Sigmoid colon (tissue), 7 donors: Measurements from ENCODE around the gene CLHC1. TPM values are rescaled to one million over a fixed set of nuclear protein-coding genes. Genes with fewer than 3 reads are reported as not detected.
"Not testable (repeated sequence)": the region's sequence is repeated elsewhere in the genome, so short reads cannot be mapped to it uniquely, and the experiment has no call there.

ENCODE experiments used
- DNase-seq: peaks from one replicate; pipeline ENCODE4 v3.0.0-alpha.2; 2019
- H3K27ac ChIP-seq, 4 donors: fragments of 200-600 bp; sonication (generic); one replicate each; pipeline ENCODE4 v1.5.1; 2016 to 2019; ENCODE audit warnings: mild to moderate bottlenecking in 1 of 4
- H3K27me3 ChIP-seq, 3 donors: fragments of 200-600 bp; sonication (generic); one replicate each; pipeline ENCODE4 v1.5.1; 2019; ENCODE audit warnings: mild to moderate bottlenecking in 1 of 3
- H3K36me3 ChIP-seq, 4 donors: fragments of 200-600 bp; sonication (generic); one replicate each; pipeline ENCODE4 v1.5.1; 2016 to 2019
- H3K4me1 ChIP-seq, 4 donors: fragments of 200-600 bp; sonication (generic); one replicate each; pipeline ENCODE4 v1.5.1; 2017 to 2019
- H3K4me3 ChIP-seq, 4 donors: fragments of 200-600 bp; sonication (generic); one replicate each; pipeline ENCODE4 v1.5.1; 2017 to 2019; ENCODE audit warnings: mild to moderate bottlenecking in 2 of 4, moderate library complexity in 1 of 4
- H3K9me3 ChIP-seq, 4 donors: fragments of 200-600 bp in 3 of 4; sonication (generic) in 3 of 4; one replicate each; pipeline versions ENCODE4 v1.5.1 to v1.6.1; 2013 to 2019
- EP300 ChIP-seq, 4 donors: sonication (generic); formaldehyde crosslinking; IDR thresholded peaks; one replicate each; pipeline ENCODE4 v1.6.1; 2017; ENCODE audit warnings: antibody characterized with exemption in 4 of 4
- POLR2A ChIP-seq, 2 donors: fragments of 450-650 bp; IDR thresholded peaks; one replicate each; pipeline ENCODE4 v1.6.1; 2016; ENCODE audit warnings: antibody characterized with exemption in 2 of 2, mild to moderate bottlenecking in 2 of 2, moderate library complexity in 2 of 2
- POLR2AphosphoS5 ChIP-seq, 4 donors: sonication (generic); formaldehyde crosslinking; IDR thresholded peaks; one replicate each; pipeline ENCODE4 v1.6.1; 2017; ENCODE audit warnings: antibody characterized with exemption in 4 of 4
- WGBS, 2 donors: extraction: QIAGEN DNeasy Blood & Tissue Kit; methylation state at CpG; one replicate each; pipeline ENCODE4 v1.1.7; 2013; 5-methylcytosine and 5-hydroxymethylcytosine counted together
- intact Hi-C: fragments of 100-400 bp; cut with DNase I; formaldehyde crosslinking; loops from one replicate; pipeline ENCODE4 v1.15.1; 2023
- polyA plus RNA-seq, 3 donors: library from polyadenylated mRNA; stranded (reverse); fragments of 200-250 nt; gene quantifications; one replicate each; pipeline ENCODE4 v1.2.3, GENCODE V29; 2013
- total RNA-seq, 4 donors: library from RNA; depleted of rRNA; stranded (reverse); fragments of >200 nt; gene quantifications; one replicate each; pipeline ENCODE4 v1.1.0, GENCODE V29; 2016
- TF ChIP-seq, protein P1 (sequence below), 4 experiments: fragments of 450-650 bp in 3 of 4; fragments of 200-600 bp in 1 of 4; IDR thresholded peaks; one replicate each; pipeline ENCODE4 v1.5.1; 2016 to 2019; ENCODE audit warnings: antibody characterized with exemption in 4 of 4, mild to moderate bottlenecking in 3 of 4, moderate library complexity in 2 of 4
- donor health status: healthy with polysubstance abuse.
- donor health status: Bipolar disorder and iron deficiency.
- donor health status: healthy.

Gene CLHC1
- total and polyA plus RNA-seq, 7 donors = 4.4 to 22.4 (median 6.6) TPM

DNA sequence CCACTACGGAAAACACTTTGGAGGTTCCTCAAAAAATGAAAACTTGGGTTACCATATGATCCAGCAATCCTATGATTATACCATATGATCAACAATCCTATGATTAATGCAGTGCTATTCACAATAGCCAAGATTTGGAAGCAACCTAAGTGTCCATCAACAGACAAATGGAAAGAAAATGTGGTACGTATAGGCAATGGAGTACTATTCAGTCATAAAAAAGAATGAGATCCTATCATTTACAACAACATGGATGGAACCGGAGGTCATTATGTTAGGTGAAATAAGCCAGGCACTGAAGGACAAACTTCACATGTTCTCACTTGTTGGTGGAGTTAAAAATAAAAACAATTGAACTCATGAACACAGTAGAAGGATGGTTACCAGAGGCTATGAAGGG is 27.6 kb downstream of the CLHC1 start:
- intact Hi-C loops = no loop called here
- Histone ChIP-seq H3K36me3 (peaks cover 0 to 7% (median 0%) of the 10 kb centered on the region in 4 donors), H3K27me3 (no peaks in the 10 kb centered on the region), H3K9me3 (peaks cover 0 to 6% (median 3%) of the 10 kb centered on the region in 4 donors), H3K27ac (no peak overlapping the region), H3K4me1 (no peaks in the 10 kb centered on the region), H3K4me3 (no peak overlapping the region)
- TF ChIP-seq, protein P1, sequence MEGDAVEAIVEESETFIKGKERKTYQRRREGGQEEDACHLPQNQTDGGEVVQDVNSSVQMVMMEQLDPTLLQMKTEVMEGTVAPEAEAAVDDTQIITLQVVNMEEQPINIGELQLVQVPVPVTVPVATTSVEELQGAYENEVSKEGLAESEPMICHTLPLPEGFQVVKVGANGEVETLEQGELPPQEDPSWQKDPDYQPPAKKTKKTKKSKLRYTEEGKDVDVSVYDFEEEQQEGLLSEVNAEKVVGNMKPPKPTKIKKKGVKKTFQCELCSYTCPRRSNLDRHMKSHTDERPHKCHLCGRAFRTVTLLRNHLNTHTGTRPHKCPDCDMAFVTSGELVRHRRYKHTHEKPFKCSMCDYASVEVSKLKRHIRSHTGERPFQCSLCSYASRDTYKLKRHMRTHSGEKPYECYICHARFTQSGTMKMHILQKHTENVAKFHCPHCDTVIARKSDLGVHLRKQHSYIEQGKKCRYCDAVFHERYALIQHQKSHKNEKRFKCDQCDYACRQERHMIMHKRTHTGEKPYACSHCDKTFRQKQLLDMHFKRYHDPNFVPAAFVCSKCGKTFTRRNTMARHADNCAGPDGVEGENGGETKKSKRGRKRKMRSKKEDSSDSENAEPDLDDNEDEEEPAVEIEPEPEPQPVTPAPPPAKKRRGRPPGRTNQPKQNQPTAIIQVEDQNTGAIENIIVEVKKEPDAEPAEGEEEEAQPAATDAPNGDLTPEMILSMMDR (IDR thresholded peaks at IDR 0.05) = no peak
- TF ChIP-seq EP300 (IDR thresholded peaks at IDR 0.05) = no peak
- no peak for TF ChIP-seq POLR2A (IDR thresholded peaks at IDR 0.05)
- TF ChIP-seq POLR2AphosphoS5 (IDR thresholded peaks at IDR 0.05) = no peak
- 98 to 99% methylated on average over 3 of the region's 3 CpGs for WGBS, 2 donors
- DNase-seq = no peak

DNA sequence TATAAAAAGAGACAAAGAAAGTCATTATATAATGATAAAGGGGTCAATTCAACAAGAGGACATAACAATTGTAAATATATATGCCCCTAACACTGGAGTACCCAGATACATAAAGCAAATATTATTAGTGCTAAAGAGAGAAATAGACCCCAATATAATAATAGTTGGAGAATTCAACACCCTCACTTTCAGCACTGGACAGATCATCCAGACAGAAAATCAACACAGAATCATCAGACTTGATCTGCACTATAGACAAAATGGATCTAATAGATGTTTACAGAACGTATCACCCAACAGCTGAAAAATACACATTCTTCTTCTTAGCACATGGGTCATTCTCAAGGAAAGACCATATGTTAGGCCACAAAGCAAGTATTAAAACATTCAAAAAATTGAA is 31.7 kb downstream of the CLHC1 start:
- Histone ChIP-seq H3K9me3 (peaks cover 0 to 6% (median 3%) of the 10 kb centered on the region in 4 donors), H3K4me1 (no peaks in the 10 kb centered on the region), H3K4me3 (no peak overlapping the region), H3K27me3 (no peaks in the 10 kb centered on the region), H3K27ac (no peak overlapping the region), H3K36me3 (peaks cover 0 to 12% (median 2%) of the 10 kb centered on the region in 4 donors)
- DNase-seq = no peak
- intact Hi-C loops = no loop called here
- TF ChIP-seq, protein P1 (IDR thresholded peaks at IDR 0.05) = no peak
- no peak for TF ChIP-seq POLR2AphosphoS5 (IDR thresholded peaks at IDR 0.05)
- no peak for TF ChIP-seq EP300 (IDR thresholded peaks at IDR 0.05)
- TF ChIP-seq POLR2A (IDR thresholded peaks at IDR 0.05) = no peak
- 94 to 98% methylated on average over 1 of the region's 1 CpG for WGBS, 2 donors

DNA sequence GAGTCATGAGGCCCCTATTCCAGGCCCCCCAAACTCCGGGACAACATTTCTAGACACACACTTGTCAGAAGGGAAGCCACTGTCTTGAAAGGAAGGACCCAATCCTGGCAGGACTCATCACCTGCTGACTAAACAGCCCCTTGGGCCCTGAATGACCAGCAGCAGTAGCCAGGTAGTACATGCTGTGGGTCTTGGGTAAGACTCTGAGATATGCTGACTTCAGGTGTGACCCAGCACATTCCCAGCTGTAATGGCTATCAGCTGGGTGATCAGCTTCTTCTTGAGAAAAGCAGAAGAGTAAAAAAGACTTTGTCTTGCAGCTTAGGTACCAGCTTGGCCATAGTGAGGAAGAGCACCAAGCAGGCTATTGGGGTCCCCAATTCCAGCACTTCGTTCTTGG is 35.6 kb downstream of the CLHC1 start:
- DNase-seq = no peak

DNA sequence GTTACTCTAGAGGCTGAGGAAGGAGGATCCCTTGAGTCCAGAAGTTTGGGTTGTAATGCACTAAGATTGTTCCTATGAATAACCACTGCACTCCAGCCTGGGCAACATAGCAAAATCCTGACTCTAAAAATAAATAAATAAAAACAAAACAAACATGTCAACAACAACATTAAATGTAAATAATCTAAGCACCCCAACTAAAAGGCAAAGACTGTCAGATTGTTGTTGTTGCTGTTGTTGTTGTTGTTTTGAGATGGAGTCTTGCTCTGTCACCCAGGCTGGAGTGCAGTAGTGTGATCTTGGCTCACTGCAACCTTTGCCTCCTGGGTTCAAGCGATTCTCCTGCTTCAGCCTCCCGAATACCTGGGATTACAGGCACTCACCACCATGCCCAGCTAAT is 40.2 kb downstream of the CLHC1 start:
- 98 to 99% methylated on average over 2 of the region's 2 CpGs for WGBS, 2 donors
- peaks cover 0 to 16% (median 2%) of the 10 kb centered on the region in 4 donors for H3K36me3 ChIP-seq

More for the DNA sequence above, 35.6 kb downstream of the CLHC1 start:
- Histone ChIP-seq H3K4me1 (no peaks in the 10 kb centered on the region), H3K27me3 (no peaks in the 10 kb centered on the region), H3K36me3 (peaks cover 0 to 5% (median 2%) of the 10 kb centered on the region in 4 donors), H3K9me3 (peaks cover 0 to 6% (median 3%) of the 10 kb centered on the region in 4 donors), H3K27ac (no peak overlapping the region), H3K4me3 (no peak overlapping the region)
- TF ChIP-seq POLR2A (IDR thresholded peaks at IDR 0.05) (no peak), EP300 (IDR thresholded peaks at IDR 0.05) (no peak), POLR2AphosphoS5 (IDR thresholded peaks at IDR 0.05) (no peak)
- TF ChIP-seq, protein P1 (IDR thresholded peaks at IDR 0.05) = no peak
- WGBS, 2 donors = 97 to 98% methylated on average over 2 of the region's 2 CpGs
- intact Hi-C loops = no loop called here

DNA sequence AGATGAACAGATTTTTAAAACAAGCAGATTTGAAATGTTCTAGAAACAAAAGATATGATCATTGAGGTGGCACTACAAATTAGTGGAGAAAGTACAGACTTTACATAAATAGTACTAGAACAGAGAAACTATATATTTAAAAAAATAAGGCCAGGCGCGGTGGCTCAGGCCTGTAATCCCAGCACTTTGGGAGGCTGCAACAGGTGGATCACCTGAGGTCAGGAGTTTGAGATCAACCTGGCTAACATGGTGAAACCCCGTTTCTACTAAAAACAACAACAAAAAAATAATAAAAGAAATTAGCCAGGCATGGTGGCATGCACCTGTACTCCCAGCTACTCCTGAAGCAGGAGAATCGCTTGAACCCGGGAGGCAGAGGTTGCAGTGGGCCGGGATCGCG is 45.3 kb downstream of the CLHC1 start:
- intact Hi-C loops = not testable (repeated sequence)

More for the DNA sequence above, 40.2 kb downstream of the CLHC1 start:
- intact Hi-C loops, H3K27ac ChIP-seq, H3K4me3 ChIP-seq, H3K27me3 ChIP-seq, H3K9me3 ChIP-seq, H3K4me1 ChIP-seq, DNase-seq: not testable (repeated sequence)

DNA sequence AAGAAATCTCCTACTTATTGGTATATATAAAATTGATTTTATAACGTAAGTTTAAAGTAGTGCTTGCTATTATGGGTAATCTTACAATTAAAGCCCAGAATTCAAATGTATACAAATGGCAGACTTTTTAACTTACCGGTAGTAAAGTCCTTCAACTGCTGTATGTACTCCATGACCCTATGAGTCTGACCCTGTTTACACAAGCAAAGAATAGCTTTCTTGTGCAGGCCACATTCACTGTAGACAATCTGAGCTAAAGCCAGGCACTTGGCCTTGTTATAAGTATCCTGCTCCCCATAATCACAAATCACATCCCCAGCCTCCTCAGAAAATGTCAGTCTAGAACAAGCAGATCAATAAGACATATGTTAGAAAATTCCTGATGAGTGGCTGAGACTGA is 51.7 kb downstream of the CLHC1 start:
- H3K27me3 ChIP-seq = no peaks in the 10 kb centered on the region
- DNase-seq = no peak
- H3K4me1 ChIP-seq = peaks cover 0 to 6% (median 3%) of the 10 kb centered on the region in 4 donors
- no peak overlapping the region for H3K27ac ChIP-seq
- H3K4me3 ChIP-seq = no peak overlapping the region
- intact Hi-C loops = no loop called here
- TF ChIP-seq EP300 (IDR thresholded peaks at IDR 0.05) (no peak), POLR2A (IDR thresholded peaks at IDR 0.05) (no peak), POLR2AphosphoS5 (IDR thresholded peaks at IDR 0.05) (no peak)
- TF ChIP-seq, protein P1 (IDR thresholded peaks at IDR 0.05) = no peak
- H3K9me3 ChIP-seq = no peaks in the 10 kb centered on the region
- 25 to 72% methylated on average over 2 of the region's 2 CpGs for WGBS, 2 donors
- H3K36me3 ChIP-seq = no peaks in the 10 kb centered on the region

More for the DNA sequence above, 45.3 kb downstream of the CLHC1 start:
- peaks cover 0 to 11% (median 0%) of the 10 kb centered on the region in 4 donors for H3K36me3 ChIP-seq
- not testable (repeated sequence) for H3K9me3 ChIP-seq, H3K27me3 ChIP-seq, H3K27ac ChIP-seq, H3K4me3 ChIP-seq, DNase-seq, H3K4me1 ChIP-seq
- 83 to 98% methylated on average over 8 of the region's 8 CpGs for WGBS, 2 donors
